GM23338 (cell line): ENCODE data around the gene CFAP157. TPM values are rescaled to one million over a fixed set of nuclear protein-coding genes. Genes with fewer than 3 reads are reported as not detected.

Source experiments
- ATAC-seq: fragments of 200-7000 bp; cut with Tn5 transposase; 3 replicates; pipeline ENCODE4 v1.9.1; 2020
- DNase-seq: peaks from one replicate; pipeline ENCODE4 v3.0.0-alpha.2; 2015; ENCODE audit warnings: low spot score
- H2AFZ ChIP-seq: fragments of 200-600 bp; sonication (generic); 2 replicates; pipeline ENCODE4 v1.8.0; 2016; ENCODE audit warnings: antibody characterized with exemption, mild to moderate bottlenecking, moderate library complexity
- H3F3A ChIP-seq: fragments of 200-600 bp; sonication (generic); replicated peaks from 2 replicates; pipeline ENCODE4 v1.8.0; 2017; ENCODE audit warnings: antibody characterized with exemption, mixed run types, low read depth
- H3K27ac ChIP-seq: fragments of 200-600 bp; sonication (generic); 2 replicates; pipeline ENCODE4 v1.6.1; 2016; ENCODE audit warnings: low read depth
- H3K27me3 ChIP-seq: fragments of 200-600 bp; sonication (generic); 2 replicates; pipeline ENCODE4 v1.8.0; 2016; ENCODE audit warnings: mild to moderate bottlenecking, mixed run types, moderate library complexity; ENCODE audit not compliant: insufficient read depth
- H3K36me3 ChIP-seq: fragments of 200-600 bp; sonication (generic); 2 replicates; pipeline ENCODE4 v1.8.0; 2016; ENCODE audit warnings: mild to moderate bottlenecking; ENCODE audit not compliant: insufficient read depth
- H3K4me1 ChIP-seq: fragments of 200-600 bp; sonication (generic); 2 replicates; pipeline ENCODE4 v1.8.0; 2016; ENCODE audit warnings: mild to moderate bottlenecking, moderate library complexity; ENCODE audit not compliant: insufficient read depth
- H3K4me2 ChIP-seq: fragments of 200-600 bp; sonication (generic); 2 replicates; pipeline ENCODE4 v1.7.1; 2017; ENCODE audit warnings: mixed run types
- H3K4me3 ChIP-seq: fragments of 200-600 bp; sonication (generic); 2 replicates; pipeline ENCODE4 v1.6.1; 2016; ENCODE audit warnings: mixed run types
- H3K79me2 ChIP-seq: fragments of 200-600 bp; sonication (generic); replicated peaks from 2 replicates; pipeline ENCODE4 v1.8.0; 2017; ENCODE audit warnings: mild to moderate bottlenecking; ENCODE audit not compliant: insufficient read depth
- H3K9me2 ChIP-seq: fragments of 200-600 bp; sonication (generic); 2 replicates; pipeline ENCODE4 v1.8.0; 2017; ENCODE audit not compliant: insufficient read depth
- H4K20me1 ChIP-seq: fragments of 200-600 bp; sonication (generic); replicated peaks from 2 replicates; pipeline ENCODE4 v1.8.0; 2017; ENCODE audit warnings: mild to moderate bottlenecking; ENCODE audit not compliant: insufficient read depth
- H3K27ac Mint-ChIP-seq: 2 replicates; pipeline ENCODE4 v1.8.0; 2020; ENCODE audit warnings: inconsistent platforms, mild to moderate bottlenecking, moderate library complexity, mixed read lengths
- H3K27me3 Mint-ChIP-seq: 3 replicates; pipeline ENCODE4 v1.8.0; 2022; ENCODE audit warnings: low read depth, mild to moderate bottlenecking, moderate library complexity, mixed read lengths, inconsistent platforms; ENCODE audit not compliant: insufficient read depth, poor library complexity
- H3K36me3 Mint-ChIP-seq: 3 replicates; pipeline ENCODE4 v1.8.0; 2021; ENCODE audit warnings: low read depth, mild to moderate bottlenecking, inconsistent platforms, moderate library complexity, mixed read lengths
- H3K4me1 Mint-ChIP-seq: 3 replicates; pipeline ENCODE4 v1.8.0; 2020; ENCODE audit warnings: mild to moderate bottlenecking, inconsistent platforms, mixed read lengths
- H3K4me3 Mint-ChIP-seq: 3 replicates; pipeline ENCODE4 v1.8.0; 2021; ENCODE audit warnings: moderate library complexity, mild to moderate bottlenecking, inconsistent platforms, mixed read lengths
- H3K9me3 Mint-ChIP-seq: 3 replicates; pipeline ENCODE4 v1.8.0; 2020; ENCODE audit warnings: moderate library complexity, mild to moderate bottlenecking, inconsistent platforms, mixed read lengths
- ETS1 ChIP-seq: IDR thresholded peaks from 2 replicates; pipeline ENCODE4 v1.6.1; 2016; ENCODE audit warnings: antibody characterized with exemption
- EZH2phosphoT487 ChIP-seq: fragments of 200-600 bp; sonication (generic); IDR thresholded peaks from one replicate; pipeline ENCODE4 v1.8.1; 2018; ENCODE audit warnings: antibody characterized with exemption; ENCODE audit not compliant: unreplicated experiment
- NANOG ChIP-seq: IDR thresholded peaks from 2 replicates; pipeline ENCODE4 v1.6.1; 2016; ENCODE audit warnings: antibody characterized with exemption, borderline replicate concordance
- POLR2AphosphoS5 ChIP-seq: IDR thresholded peaks from 2 replicates; pipeline ENCODE4 v1.6.1; 2016; ENCODE audit warnings: antibody characterized with exemption, low read depth
- STAT1 ChIP-seq: IDR thresholded peaks from one replicate; pipeline ENCODE4 v1.6.1; 2016; ENCODE audit warnings: antibody characterized with exemption; ENCODE audit not compliant: unreplicated experiment
- ZNF331 ChIP-seq: fragments of 250-450 bp; sonication (Bioruptor Pico); IDR thresholded peaks from 2 replicates; pipeline ENCODE4 v1.5.0; 2020; ENCODE audit warnings: low read depth, mild to moderate bottlenecking, moderate library complexity
- ZNF462 ChIP-seq: fragments of 250-450 bp; sonication (Bioruptor Pico); IDR thresholded peaks from 2 replicates; pipeline ENCODE4 v1.5.0; 2020; ENCODE audit warnings: mild to moderate bottlenecking, moderate library complexity
- polyA plus RNA-seq: library from polyadenylated mRNA; unstranded; fragments of >200 nt; fragmentation: Nextera tagmentation; extraction: Ambion mirVana; gene quantifications from 2 replicates; pipeline ENCODE4 v1.2.1, GENCODE V29; 2016
- total RNA-seq: library from RNA; depleted of rRNA; stranded (reverse); fragments of >200 nt; shearing (Covaris generic); gene quantifications from 2 replicates; pipeline ENCODE4 v1.2.3, GENCODE V29; 2014
- TF ChIP-seq, protein P1 (sequence below), 2 experiments: fragments of 200-600 bp in 1 of 2; sonication (generic) in 1 of 2; conservative IDR thresholded peaks; 2 replicates each; pipeline versions ENCODE4 v1.5.1 to v1.6.1; 2016 to 2017; ENCODE audit warnings: antibody characterized with exemption in 2 of 2, low read depth in 2 of 2, mild to moderate bottlenecking in 2 of 2, moderate library complexity in 1 of 2

Gene CFAP157
- total and polyA plus RNA-seq, 2 experiments from 2014 or later: 0.17 to 0.55 TPM

DNA sequence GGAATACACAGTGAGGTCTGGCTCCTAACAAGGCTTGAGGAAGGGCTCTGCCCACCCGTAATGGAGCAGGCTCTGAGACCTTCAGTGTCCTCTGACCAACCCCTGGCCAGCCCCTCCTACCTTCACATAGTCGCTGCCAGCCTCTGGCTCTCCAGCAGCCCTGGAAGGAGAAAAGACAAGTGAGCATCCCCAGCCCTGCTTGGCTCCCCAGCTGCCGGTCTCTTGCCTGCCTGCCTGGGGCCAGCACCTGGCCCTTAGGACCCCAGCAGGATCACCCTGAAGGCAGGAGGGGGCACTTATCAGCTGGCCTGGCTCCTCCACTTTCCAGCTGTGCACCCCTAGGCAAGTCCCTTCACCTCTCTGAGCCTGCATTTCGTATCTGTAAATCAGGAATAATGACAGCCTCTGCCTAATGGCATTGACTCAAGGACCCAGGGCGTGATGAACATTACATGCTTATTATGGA, 54.7 kb downstream of the CFAP157 start:
- H3K4me3 ChIP-seq: no peak overlapping the region
- peaks cover 10% of the 10 kb centered on the region; the same call in 1 of the 2 replicates for H3F3A ChIP-seq
- peak overlapping the region; percentile 43; the same call in 1 of the 2 replicates for H3K4me2 ChIP-seq
- Mint-ChIP-seq H3K4me3 (no peak overlapping the region), H3K4me1 (peaks cover 33% of the 10 kb centered on the region), H3K27me3 (peaks cover 19% of the 10 kb centered on the region), H3K27ac (no peak overlapping the region), H3K9me3 (no peaks in the 10 kb centered on the region), H3K36me3 (no peaks in the 10 kb centered on the region; the same call in 2 of the 3 replicates)
- H3K36me3 ChIP-seq: no peaks in the 10 kb centered on the region
- peaks cover 3% of the 10 kb centered on the region; the same call in 1 of the 2 replicates for H3K27me3 ChIP-seq
- H3K4me1 ChIP-seq: peaks cover 19% of the 10 kb centered on the region
- 0 out of 2 replicates have a peak overlapping the region, but pooled peaks have one; percentile 10 for H2AFZ ChIP-seq
- no peaks in the 10 kb centered on the region for H3K9me2 ChIP-seq
- no peak for TF ChIP-seq STAT1
- ATAC-seq (peak; percentile 12), DNase-seq (no peak)
- no peaks in the 10 kb centered on the region for H4K20me1 ChIP-seq
- H3K79me2 ChIP-seq: no peaks in the 10 kb centered on the region
- H3K27ac ChIP-seq: no peak overlapping the region

DNA sequence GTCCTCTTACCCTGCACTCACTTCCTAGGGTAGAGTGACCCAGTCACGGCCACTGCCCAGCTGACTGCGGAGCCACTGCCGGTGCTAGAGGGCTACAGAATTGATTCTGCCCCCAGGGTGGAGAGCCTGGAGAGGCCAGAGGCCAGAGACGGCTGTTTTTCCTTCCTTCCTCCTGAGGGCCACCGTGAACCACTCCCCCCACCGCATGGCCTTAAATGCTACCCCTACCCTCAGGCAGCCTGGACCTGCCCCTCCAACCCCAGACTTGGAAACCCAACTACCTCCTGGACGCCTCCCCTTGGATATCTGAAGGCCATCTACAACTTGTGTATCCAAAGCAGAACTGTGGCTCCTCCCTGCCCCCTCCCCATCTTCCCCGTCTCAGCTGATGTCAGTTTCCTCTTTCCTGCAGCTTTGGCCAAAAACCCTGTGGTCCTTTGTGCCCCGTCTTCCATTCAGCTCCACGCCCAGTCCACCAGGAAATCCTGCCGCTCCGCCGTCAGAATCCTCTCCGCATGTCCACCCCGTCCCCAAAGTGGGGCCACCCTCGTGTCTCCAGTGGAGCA, 55.4 kb downstream of the CFAP157 start:
- H3K27me3 Mint-ChIP-seq: peaks cover 22% of the 10 kb centered on the region
- peak overlapping the region; percentile 56; the same call in 1 of the 2 replicates for H2AFZ ChIP-seq
- ATAC-seq (peak; percentile 11), DNase-seq (no peak)
- peak overlapping the region; percentile 43; the same call in 1 of the 2 replicates for H3K4me2 ChIP-seq
- no peaks in the 10 kb centered on the region; the same call in 2 of the 3 replicates for H3K36me3 Mint-ChIP-seq
- H3K9me3 Mint-ChIP-seq: no peaks in the 10 kb centered on the region
- no peaks in the 10 kb centered on the region for H3K36me3 ChIP-seq
- peaks cover 36% of the 10 kb centered on the region for H3K4me1 Mint-ChIP-seq
- TF ChIP-seq, protein P1, sequence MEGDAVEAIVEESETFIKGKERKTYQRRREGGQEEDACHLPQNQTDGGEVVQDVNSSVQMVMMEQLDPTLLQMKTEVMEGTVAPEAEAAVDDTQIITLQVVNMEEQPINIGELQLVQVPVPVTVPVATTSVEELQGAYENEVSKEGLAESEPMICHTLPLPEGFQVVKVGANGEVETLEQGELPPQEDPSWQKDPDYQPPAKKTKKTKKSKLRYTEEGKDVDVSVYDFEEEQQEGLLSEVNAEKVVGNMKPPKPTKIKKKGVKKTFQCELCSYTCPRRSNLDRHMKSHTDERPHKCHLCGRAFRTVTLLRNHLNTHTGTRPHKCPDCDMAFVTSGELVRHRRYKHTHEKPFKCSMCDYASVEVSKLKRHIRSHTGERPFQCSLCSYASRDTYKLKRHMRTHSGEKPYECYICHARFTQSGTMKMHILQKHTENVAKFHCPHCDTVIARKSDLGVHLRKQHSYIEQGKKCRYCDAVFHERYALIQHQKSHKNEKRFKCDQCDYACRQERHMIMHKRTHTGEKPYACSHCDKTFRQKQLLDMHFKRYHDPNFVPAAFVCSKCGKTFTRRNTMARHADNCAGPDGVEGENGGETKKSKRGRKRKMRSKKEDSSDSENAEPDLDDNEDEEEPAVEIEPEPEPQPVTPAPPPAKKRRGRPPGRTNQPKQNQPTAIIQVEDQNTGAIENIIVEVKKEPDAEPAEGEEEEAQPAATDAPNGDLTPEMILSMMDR (conservative IDR thresholded peaks at IDR 0.05; ENCODE audit: low read depth in 2 of 2): no peak
- TF ChIP-seq ZNF462 (CRISPR knock-in tag): no peak
- no peak for TF ChIP-seq ZNF331 (CRISPR knock-in tag)
- no peak for TF ChIP-seq EZH2phosphoT487
- TF ChIP-seq POLR2AphosphoS5: no peak
- TF ChIP-seq NANOG: no peak
- TF ChIP-seq STAT1: no peak
- TF ChIP-seq ETS1: no peak
- H3K79me2 ChIP-seq: no peaks in the 10 kb centered on the region
- H3K27ac Mint-ChIP-seq: peak overlapping the region; percentile 41; the same call in 1 of the 2 replicates
- peaks cover 10% of the 10 kb centered on the region; the same call in 1 of the 2 replicates for H3F3A ChIP-seq
- no peaks in the 10 kb centered on the region for H4K20me1 ChIP-seq
- no peak overlapping the region for H3K4me3 ChIP-seq
- no peaks in the 10 kb centered on the region for H3K9me2 ChIP-seq
- H3K4me3 Mint-ChIP-seq: peak overlapping the region; percentile 3; the same call in 1 of the 3 replicates
- peaks cover 19% of the 10 kb centered on the region for H3K4me1 ChIP-seq
- H3K27ac ChIP-seq: no peak overlapping the region
- H3K27me3 ChIP-seq: no peaks in the 10 kb centered on the region
